ENCODE data around the gene EIF3L.

Gene EIF3L

DNA sequence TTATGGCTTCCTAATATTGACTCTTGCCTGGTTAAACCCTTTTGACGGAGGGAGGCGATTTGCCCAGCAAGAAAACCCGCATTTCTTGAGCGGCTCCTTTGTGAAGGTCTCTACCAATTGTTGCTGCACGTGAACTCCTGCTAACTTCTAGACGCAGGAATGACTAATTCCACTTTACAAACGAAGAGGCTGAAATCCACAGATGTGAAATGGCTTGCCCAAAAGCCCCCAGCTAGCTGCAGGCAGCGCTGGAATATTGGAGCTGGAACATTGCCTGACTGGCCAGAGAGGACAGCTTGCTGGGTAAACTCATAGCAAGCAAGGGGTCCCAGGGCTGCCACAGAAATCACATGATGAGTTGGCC is 40.9 kb upstream of the EIF3L start:
- DNase-seq = no peak
- TF ChIP-seq, protein P1, sequence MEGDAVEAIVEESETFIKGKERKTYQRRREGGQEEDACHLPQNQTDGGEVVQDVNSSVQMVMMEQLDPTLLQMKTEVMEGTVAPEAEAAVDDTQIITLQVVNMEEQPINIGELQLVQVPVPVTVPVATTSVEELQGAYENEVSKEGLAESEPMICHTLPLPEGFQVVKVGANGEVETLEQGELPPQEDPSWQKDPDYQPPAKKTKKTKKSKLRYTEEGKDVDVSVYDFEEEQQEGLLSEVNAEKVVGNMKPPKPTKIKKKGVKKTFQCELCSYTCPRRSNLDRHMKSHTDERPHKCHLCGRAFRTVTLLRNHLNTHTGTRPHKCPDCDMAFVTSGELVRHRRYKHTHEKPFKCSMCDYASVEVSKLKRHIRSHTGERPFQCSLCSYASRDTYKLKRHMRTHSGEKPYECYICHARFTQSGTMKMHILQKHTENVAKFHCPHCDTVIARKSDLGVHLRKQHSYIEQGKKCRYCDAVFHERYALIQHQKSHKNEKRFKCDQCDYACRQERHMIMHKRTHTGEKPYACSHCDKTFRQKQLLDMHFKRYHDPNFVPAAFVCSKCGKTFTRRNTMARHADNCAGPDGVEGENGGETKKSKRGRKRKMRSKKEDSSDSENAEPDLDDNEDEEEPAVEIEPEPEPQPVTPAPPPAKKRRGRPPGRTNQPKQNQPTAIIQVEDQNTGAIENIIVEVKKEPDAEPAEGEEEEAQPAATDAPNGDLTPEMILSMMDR (IDR thresholded peaks at IDR 0.05; ENCODE audit: low read depth, low read length) = no peak
- no peak overlapping the region for H3K27ac ChIP-seq
- H3K27me3 ChIP-seq (ENCODE audit: insufficient read depth, low read depth, severe bottlenecking) = peaks cover 8% of the 10 kb centered on the region
- peak overlapping the region; percentile 53 for H3K4me3 ChIP-seq (ENCODE audit: low read depth, low read length)
- H3K36me3 ChIP-seq = no peaks in the 10 kb centered on the region
- H3K9me3 ChIP-seq (ENCODE audit: severe bottlenecking) = no peaks in the 10 kb centered on the region

DNA sequence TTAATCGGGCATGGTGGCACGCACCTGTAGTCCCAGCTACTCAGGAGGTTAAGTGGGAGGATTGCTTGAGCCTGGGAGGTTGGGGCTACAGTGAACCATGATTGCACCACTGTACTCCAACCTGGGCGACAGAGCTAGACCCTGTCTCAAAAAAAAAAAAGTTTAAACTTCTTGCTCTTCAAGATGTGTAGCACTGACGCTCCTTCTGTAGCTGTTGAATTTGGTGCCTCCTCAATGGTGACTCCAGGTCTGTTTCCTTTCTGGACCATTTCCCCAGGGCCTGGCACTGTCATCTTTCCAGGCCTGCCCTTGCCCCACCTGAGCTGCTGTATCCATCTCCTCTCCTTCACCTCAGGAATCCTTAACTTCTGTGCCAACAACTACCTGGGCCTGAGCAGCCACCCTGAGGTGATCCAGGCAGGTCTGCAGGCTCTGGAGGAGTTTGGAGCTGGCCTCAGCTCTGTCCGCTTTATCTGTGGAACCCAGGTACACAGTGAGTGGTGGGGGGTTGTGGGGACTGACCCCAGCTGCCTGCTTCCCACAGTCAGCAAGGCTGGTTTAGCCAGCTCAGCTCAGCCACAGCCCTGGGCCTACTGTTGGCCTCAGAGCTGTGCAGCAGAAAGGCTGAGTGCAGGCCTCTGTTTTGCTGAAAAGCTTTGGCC is 39.4 kb upstream of the EIF3L start:
- H3K27ac ChIP-seq = no peak overlapping the region
- H3K9me3 ChIP-seq (ENCODE audit: severe bottlenecking) = no peaks in the 10 kb centered on the region
- H3K27me3 ChIP-seq (ENCODE audit: insufficient read depth, low read depth, severe bottlenecking) = peaks cover 8% of the 10 kb centered on the region
- no peak overlapping the region for H3K4me3 ChIP-seq (ENCODE audit: low read depth, low read length)
- no peaks in the 10 kb centered on the region for H3K36me3 ChIP-seq
- TF ChIP-seq, protein P1 (IDR thresholded peaks at IDR 0.05; ENCODE audit: low read depth, low read length) = no peak
- no peak for DNase-seq

DNA sequence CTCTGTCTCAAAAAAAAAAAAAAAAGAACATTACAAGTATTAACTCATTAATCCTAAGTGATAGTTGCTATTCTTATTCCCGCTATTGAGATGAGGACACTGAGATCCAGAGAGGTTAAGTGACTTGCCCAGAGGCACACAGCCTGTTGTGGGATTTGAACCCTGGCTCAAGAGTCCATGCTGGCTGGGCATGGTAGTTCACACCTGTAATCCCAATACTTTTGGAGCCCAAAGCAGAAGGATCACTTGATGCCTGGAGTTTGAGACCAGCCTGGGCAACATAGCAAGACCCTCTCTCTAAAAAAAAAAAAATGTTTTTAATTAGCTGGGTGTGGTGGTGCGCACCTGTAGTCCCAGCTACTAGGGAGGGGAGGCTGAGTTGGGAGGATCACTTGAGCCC is 37.4 kb upstream of the EIF3L start:
- Histone ChIP-seq H3K4me3 (ENCODE audit: low read depth, low read length) (no peak overlapping the region), H3K9me3 (ENCODE audit: severe bottlenecking) (no peaks in the 10 kb centered on the region), H3K27me3 (ENCODE audit: insufficient read depth, low read depth, severe bottlenecking) (peaks cover 8% of the 10 kb centered on the region), H3K27ac (no peak overlapping the region), H3K36me3 (no peaks in the 10 kb centered on the region)
- TF ChIP-seq, protein P1 (IDR thresholded peaks at IDR 0.05; ENCODE audit: low read depth, low read length) = no peak
- DNase-seq = no peak

DNA sequence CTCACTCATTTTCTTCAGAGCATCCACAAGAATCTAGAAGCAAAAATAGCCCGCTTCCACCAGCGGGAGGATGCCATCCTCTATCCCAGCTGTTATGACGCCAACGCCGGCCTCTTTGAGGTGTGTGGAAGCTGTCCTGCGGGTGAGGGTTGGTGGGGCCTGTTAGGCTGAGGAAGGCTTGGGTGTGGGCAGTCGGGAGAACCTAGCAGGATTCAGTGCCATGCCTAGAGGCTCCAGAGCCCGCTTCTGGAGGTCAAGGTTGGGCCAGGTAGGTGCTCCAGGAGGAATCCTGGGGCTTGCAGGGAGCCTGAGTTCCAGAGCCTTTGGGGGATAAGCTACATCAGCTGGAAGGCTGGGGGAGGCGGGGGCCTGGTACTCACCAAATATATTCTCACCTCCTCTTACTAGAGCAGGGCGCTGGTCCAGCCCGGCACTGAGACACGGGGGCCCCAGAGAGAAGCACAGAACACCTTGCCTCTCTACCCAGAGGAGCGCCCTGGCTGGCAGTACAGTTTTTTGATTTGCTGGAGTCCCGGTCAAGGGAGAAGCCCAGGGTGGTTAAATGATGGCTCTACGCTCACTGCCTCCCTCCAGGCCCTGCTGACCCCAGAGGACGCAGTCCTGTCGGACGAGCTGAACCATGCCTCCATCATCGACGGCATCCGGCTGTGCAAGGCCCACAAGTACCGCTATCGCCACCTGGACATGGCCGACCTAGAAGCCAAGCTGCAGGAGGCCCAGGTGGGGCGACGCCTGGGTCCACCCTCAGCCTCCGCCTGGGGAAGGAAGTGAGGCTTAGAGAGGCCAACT is 36.1 kb upstream of the EIF3L start:
- Histone ChIP-seq H3K36me3 (no peaks in the 10 kb centered on the region), H3K27ac (no peak overlapping the region), H3K4me3 (ENCODE audit: low read depth, low read length) (no peak overlapping the region), H3K27me3 (ENCODE audit: insufficient read depth, low read depth, severe bottlenecking) (peaks cover 8% of the 10 kb centered on the region), H3K9me3 (ENCODE audit: severe bottlenecking) (no peaks in the 10 kb centered on the region)
- no peak for DNase-seq
- TF ChIP-seq, protein P1 (IDR thresholded peaks at IDR 0.05; ENCODE audit: low read depth, low read length) = no peak

DNA sequence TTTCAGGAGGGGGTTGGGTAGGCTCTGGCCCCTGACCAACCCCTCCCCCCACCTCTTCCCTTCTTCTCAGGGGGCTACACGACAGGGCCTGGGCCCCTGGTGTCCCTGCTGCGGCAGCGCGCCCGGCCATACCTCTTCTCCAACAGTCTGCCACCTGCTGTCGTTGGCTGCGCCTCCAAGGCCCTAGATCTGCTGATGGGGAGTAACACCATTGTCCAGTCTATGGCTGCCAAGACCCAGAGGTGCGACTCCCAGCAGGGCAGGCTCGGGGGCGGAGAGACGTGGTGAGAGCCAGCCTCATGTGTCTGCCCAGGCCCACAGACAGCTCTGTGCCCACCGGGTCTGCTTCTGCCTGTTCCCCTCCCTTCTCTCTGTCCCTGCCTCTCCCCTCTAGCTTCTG is 33.6 kb upstream of the EIF3L start:
- TF ChIP-seq, protein P1 (IDR thresholded peaks at IDR 0.05; ENCODE audit: low read depth, low read length) = no peak
- H3K36me3 ChIP-seq = no peaks in the 10 kb centered on the region
- H3K4me3 ChIP-seq (ENCODE audit: low read depth, low read length) = no peak overlapping the region
- H3K9me3 ChIP-seq (ENCODE audit: severe bottlenecking) = no peaks in the 10 kb centered on the region
- peaks cover 22% of the 10 kb centered on the region for H3K27me3 ChIP-seq (ENCODE audit: insufficient read depth, low read depth, severe bottlenecking)
- H3K27ac ChIP-seq = no peak overlapping the region
- no peak for DNase-seq
